SK-N-SH treated with all-trans-retinoic acid at 6 μM for 48 hours (cell line): ENCODE results near the gene SPG21.
A peak's percentile ranks its signal among the peaks of the same experiment; 100 is the strongest.

Experiments
- ATAC-seq: fragments of 200-7000 bp; cut with Tn5 transposase; 3 replicates; pipeline ENCODE4 v1.9.1; 2020; ENCODE audit warnings: mild to moderate bottlenecking, moderate library complexity
- ARNTL ChIP-seq: fragments of 450-650 bp; formaldehyde crosslinking; IDR thresholded peaks from 2 replicates; pipeline ENCODE4 v1.5.0; 2020; ENCODE audit warnings: low read depth, mild to moderate bottlenecking, moderate library complexity, borderline replicate concordance
- BACH2 ChIP-seq: fragments of 250-450 bp; sonication (Bioruptor Pico); IDR thresholded peaks from 2 replicates; pipeline ENCODE4 v1.9.0; 2021; ENCODE audit warnings: mild to moderate bottlenecking, borderline replicate concordance
- ESRRG ChIP-seq: fragments of 250-450 bp; sonication (Bioruptor Pico); IDR thresholded peaks from 2 replicates; pipeline ENCODE4 v1.6.1; 2021; ENCODE audit warnings: mild to moderate bottlenecking
- GLIS3 ChIP-seq: fragments of 250-450 bp; sonication (Bioruptor Pico); IDR thresholded peaks from 2 replicates; pipeline ENCODE4 v1.5.0; 2020; ENCODE audit warnings: mild to moderate bottlenecking, moderate library complexity
- ISL1 ChIP-seq: fragments of 250-450 bp; sonication (Bioruptor Pico); IDR thresholded peaks from 2 replicates; pipeline ENCODE4 v2.1.2; 2022; ENCODE audit warnings: mild to moderate bottlenecking, moderate library complexity
- OSR1 ChIP-seq: fragments of 250-450 bp; sonication (Bioruptor Pico); IDR thresholded peaks from 2 replicates; pipeline ENCODE4 v1.8.0; 2022; ENCODE audit warnings: moderate library complexity, mild to moderate bottlenecking, inconsistent platforms
- RARB ChIP-seq: fragments of 250-450 bp; sonication (Bioruptor Pico); IDR thresholded peaks from 2 replicates; pipeline ENCODE4 v1.8.0; 2021; ENCODE audit warnings: mild to moderate bottlenecking, moderate library complexity
- SNAI2 ChIP-seq: fragments of 250-450 bp; sonication (Bioruptor Pico); IDR thresholded peaks from 2 replicates; pipeline ENCODE4 v1.5.0; 2020; ENCODE audit warnings: mild to moderate bottlenecking, moderate library complexity
- TCF4 ChIP-seq: fragments of 250-450 bp; sonication (Bioruptor Pico); IDR thresholded peaks from 2 replicates; pipeline ENCODE4 v1.8.0; 2021; ENCODE audit warnings: mild to moderate bottlenecking, moderate library complexity, borderline replicate concordance
- TOX ChIP-seq: fragments of 250-450 bp; sonication (Bioruptor Pico); IDR thresholded peaks from 2 replicates; pipeline ENCODE4 v1.8.0; 2021; ENCODE audit warnings: mild to moderate bottlenecking, moderate library complexity, borderline replicate concordance
- ZC3H10 ChIP-seq: fragments of 250-450 bp; sonication (Bioruptor Pico); IDR thresholded peaks from 2 replicates; pipeline ENCODE4 v1.5.1; 2021; ENCODE audit warnings: mild to moderate bottlenecking, moderate library complexity
- ZFP30 ChIP-seq: fragments of 450-650 bp; formaldehyde crosslinking; IDR thresholded peaks from 2 replicates; pipeline ENCODE4 v1.5.0; 2022; ENCODE audit warnings: mild to moderate bottlenecking, moderate library complexity
- ZNF565 ChIP-seq: fragments of 450-650 bp; formaldehyde crosslinking; conservative IDR thresholded peaks from 2 replicates; pipeline ENCODE4 v1.5.0; 2020; ENCODE audit warnings: low read depth, mild to moderate bottlenecking, moderate library complexity
- ZNF8 ChIP-seq: fragments of 450-650 bp; formaldehyde crosslinking; IDR thresholded peaks from 2 replicates; pipeline ENCODE4 v1.5.0; 2020; ENCODE audit warnings: mild to moderate bottlenecking, moderate library complexity
- TF ChIP-seq, protein P1 (sequence below): fragments of 250-450 bp; sonication (Bioruptor Pico); IDR thresholded peaks from 2 replicates; pipeline ENCODE4 v1.8.0; 2020; ENCODE audit warnings: mild to moderate bottlenecking, moderate library complexity, borderline replicate concordance
- TF ChIP-seq, protein P2 (sequence below): fragments of 250-450 bp; sonication (Bioruptor Pico); IDR thresholded peaks from 2 replicates; pipeline ENCODE4 v1.5.1; 2020; ENCODE audit warnings: low read depth, mild to moderate bottlenecking, moderate library complexity
- TF ChIP-seq, protein P3 (sequence below): fragments of 250-450 bp; sonication (Bioruptor Pico); IDR thresholded peaks from 2 replicates; pipeline ENCODE4 v1.8.0; 2021; ENCODE audit warnings: low read depth, mild to moderate bottlenecking, moderate library complexity, borderline replicate concordance
- TF ChIP-seq, protein P4 (sequence below): fragments of 250-450 bp; sonication (Bioruptor Pico); IDR thresholded peaks from 2 replicates; pipeline ENCODE4 v1.5.1; 2021; ENCODE audit warnings: mild to moderate bottlenecking, moderate library complexity
- TF ChIP-seq, protein P5 (sequence below): fragments of 250-450 bp; sonication (Bioruptor Pico); IDR thresholded peaks from 2 replicates; pipeline ENCODE4 v1.5.0; 2020; ENCODE audit warnings: mild to moderate bottlenecking, moderate library complexity

Gene SPG21

DNA sequence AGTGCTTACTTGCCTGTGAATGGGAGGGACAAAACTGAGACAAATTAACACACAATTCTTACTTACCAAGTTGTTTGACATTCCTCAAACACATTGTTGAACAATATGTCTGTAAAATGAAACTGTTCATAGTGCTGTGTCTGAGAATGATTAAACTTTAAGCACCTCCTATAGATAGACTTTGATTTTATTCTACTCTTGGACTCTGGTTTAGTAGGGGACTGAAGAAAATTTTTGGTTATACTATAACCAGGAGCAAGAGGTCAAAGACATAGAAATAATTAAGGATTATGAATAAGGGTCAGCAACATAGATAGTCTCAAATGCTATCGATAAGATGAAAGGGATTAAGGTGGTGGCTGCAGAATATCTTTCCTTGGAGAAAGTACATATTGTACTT, 47.6 kb upstream of the SPG21 start:
- ATAC-seq: no peak

DNA sequence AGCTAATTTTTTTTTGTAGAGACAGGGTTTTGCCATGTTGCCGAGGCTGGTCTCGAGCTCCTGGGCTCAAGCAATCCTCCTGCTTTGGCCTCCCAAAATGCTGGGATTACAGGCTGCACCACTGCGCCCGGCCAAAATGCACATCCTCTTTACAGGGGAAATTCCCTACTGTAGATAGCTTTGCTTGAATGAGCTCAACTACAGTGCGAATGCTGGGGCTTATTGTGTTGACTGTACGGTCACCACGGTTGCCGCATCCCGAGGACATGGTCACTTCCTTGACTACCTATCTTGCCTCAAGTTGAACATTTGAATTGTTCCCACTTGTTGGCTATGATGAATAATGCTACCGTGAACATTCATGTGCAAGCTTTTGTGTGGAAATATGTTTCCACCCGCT, 45.0 kb upstream of the SPG21 start:
- ATAC-seq: no peak
- TF ChIP-seq ZNF565 (CRISPR knock-in tag) (no peak), BACH2 (CRISPR knock-in tag) (no peak), GLIS3 (CRISPR knock-in tag) (no peak), ZC3H10 (CRISPR knock-in tag) (no peak), RARB (CRISPR knock-in tag) (no peak)
- TF ChIP-seq, protein P1, sequence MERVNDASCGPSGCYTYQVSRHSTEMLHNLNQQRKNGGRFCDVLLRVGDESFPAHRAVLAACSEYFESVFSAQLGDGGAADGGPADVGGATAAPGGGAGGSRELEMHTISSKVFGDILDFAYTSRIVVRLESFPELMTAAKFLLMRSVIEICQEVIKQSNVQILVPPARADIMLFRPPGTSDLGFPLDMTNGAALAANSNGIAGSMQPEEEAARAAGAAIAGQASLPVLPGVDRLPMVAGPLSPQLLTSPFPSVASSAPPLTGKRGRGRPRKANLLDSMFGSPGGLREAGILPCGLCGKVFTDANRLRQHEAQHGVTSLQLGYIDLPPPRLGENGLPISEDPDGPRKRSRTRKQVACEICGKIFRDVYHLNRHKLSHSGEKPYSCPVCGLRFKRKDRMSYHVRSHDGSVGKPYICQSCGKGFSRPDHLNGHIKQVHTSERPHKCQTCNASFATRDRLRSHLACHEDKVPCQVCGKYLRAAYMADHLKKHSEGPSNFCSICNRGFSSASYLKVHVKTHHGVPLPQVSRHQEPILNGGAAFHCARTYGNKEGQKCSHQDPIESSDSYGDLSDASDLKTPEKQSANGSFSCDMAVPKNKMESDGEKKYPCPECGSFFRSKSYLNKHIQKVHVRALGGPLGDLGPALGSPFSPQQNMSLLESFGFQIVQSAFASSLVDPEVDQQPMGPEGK (CRISPR knock-in tag): no peak

More for the DNA sequence above, 47.6 kb upstream of the SPG21 start:
- TF ChIP-seq BACH2 (CRISPR knock-in tag) (no peak), ZNF8 (CRISPR knock-in tag) (no peak), OSR1 (CRISPR knock-in tag) (no peak), ZFP30 (CRISPR knock-in tag) (no peak), SNAI2 (CRISPR knock-in tag) (no peak), ARNTL (CRISPR knock-in tag) (no peak), TCF4 (CRISPR knock-in tag) (no peak), ISL1 (CRISPR knock-in tag) (no peak), GLIS3 (CRISPR knock-in tag) (no peak), ZC3H10 (CRISPR knock-in tag) (no peak)
- TF ChIP-seq, protein P2, sequence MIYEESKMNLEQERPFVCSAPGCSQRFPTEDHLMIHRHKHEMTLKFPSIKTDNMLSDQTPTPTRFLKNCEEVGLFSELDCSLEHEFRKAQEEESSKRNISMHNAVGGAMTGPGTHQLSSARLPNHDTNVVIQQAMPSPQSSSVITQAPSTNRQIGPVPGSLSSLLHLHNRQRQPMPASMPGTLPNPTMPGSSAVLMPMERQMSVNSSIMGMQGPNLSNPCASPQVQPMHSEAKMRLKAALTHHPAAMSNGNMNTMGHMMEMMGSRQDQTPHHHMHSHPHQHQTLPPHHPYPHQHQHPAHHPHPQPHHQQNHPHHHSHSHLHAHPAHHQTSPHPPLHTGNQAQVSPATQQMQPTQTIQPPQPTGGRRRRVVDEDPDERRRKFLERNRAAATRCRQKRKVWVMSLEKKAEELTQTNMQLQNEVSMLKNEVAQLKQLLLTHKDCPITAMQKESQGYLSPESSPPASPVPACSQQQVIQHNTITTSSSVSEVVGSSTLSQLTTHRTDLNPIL: no peak
- TF ChIP-seq, protein P3, sequence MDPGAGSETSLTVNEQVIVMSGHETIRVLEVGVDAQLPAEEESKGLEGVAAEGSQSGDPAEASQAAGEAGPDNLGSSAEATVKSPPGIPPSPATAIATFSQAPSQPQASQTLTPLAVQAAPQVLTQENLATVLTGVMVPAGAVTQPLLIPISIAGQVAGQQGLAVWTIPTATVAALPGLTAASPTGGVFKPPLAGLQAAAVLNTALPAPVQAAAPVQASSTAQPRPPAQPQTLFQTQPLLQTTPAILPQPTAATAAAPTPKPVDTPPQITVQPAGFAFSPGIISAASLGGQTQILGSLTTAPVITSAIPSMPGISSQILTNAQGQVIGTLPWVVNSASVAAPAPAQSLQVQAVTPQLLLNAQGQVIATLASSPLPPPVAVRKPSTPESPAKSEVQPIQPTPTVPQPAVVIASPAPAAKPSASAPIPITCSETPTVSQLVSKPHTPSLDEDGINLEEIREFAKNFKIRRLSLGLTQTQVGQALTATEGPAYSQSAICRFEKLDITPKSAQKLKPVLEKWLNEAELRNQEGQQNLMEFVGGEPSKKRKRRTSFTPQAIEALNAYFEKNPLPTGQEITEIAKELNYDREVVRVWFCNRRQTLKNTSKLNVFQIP (CRISPR knock-in tag): no peak
- TF ChIP-seq, protein P4, sequence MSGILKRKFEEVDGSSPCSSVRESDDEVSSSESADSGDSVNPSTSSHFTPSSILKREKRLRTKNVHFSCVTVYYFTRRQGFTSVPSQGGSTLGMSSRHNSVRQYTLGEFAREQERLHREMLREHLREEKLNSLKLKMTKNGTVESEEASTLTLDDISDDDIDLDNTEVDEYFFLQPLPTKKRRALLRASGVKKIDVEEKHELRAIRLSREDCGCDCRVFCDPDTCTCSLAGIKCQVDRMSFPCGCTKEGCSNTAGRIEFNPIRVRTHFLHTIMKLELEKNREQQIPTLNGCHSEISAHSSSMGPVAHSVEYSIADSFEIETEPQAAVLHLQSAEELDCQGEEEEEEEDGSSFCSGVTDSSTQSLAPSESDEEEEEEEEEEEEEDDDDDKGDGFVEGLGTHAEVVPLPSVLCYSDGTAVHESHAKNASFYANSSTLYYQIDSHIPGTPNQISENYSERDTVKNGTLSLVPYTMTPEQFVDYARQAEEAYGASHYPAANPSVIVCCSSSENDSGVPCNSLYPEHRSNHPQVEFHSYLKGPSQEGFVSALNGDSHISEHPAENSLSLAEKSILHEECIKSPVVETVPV: no peak

DNA sequence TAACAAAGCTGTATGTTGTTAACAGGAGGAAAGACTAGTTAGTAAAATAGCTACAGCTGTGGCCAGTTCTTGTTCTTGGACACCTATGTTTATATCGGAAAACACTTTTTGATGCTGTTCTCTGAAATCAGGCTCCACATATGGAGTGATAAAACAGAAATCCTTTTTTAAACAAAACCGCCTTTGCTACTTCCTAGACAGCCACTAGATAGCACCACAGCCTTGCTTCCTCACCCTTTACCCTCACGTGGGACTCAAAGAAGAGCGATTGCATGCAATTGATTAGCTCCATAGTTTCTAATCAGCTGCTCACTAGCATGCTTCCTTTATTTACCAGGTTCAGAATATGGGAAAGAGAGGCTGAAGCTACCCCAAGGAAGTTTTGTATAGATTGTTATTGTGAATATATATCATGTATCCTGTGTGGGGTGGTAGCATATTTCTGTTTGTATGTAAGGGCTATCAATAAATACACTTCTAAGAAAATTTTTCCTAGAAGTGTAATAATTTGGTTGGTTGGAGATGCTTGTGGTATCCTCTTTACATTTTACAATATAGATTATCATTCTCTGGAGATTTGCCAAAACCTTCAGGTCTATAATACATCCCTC, 44.0 kb upstream of the SPG21 start:
- peak; percentile 68 for ATAC-seq
- TF ChIP-seq ESRRG (no peak), RARB (CRISPR knock-in tag) (no peak), SNAI2 (CRISPR knock-in tag) (no peak), ZNF565 (CRISPR knock-in tag) (no peak), TOX (CRISPR knock-in tag) (no peak), TCF4 (CRISPR knock-in tag) (no peak), OSR1 (CRISPR knock-in tag) (no peak)
- TF ChIP-seq, protein P2: no peak
- TF ChIP-seq, protein P3 (CRISPR knock-in tag): no peak
- TF ChIP-seq, protein P1 (CRISPR knock-in tag): no peak
- TF ChIP-seq, protein P4: no peak
- TF ChIP-seq, protein P5, sequence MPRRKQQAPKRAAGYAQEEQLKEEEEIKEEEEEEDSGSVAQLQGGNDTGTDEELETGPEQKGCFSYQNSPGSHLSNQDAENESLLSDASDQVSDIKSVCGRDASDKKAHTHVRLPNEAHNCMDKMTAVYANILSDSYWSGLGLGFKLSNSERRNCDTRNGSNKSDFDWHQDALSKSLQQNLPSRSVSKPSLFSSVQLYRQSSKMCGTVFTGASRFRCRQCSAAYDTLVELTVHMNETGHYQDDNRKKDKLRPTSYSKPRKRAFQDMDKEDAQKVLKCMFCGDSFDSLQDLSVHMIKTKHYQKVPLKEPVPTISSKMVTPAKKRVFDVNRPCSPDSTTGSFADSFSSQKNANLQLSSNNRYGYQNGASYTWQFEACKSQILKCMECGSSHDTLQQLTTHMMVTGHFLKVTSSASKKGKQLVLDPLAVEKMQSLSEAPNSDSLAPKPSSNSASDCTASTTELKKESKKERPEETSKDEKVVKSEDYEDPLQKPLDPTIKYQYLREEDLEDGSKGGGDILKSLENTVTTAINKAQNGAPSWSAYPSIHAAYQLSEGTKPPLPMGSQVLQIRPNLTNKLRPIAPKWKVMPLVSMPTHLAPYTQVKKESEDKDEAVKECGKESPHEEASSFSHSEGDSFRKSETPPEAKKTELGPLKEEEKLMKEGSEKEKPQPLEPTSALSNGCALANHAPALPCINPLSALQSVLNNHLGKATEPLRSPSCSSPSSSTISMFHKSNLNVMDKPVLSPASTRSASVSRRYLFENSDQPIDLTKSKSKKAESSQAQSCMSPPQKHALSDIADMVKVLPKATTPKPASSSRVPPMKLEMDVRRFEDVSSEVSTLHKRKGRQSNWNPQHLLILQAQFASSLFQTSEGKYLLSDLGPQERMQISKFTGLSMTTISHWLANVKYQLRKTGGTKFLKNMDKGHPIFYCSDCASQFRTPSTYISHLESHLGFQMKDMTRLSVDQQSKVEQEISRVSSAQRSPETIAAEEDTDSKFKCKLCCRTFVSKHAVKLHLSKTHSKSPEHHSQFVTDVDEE (CRISPR knock-in tag): no peak
- TF ChIP-seq, all 23 proteins: peak for 0
